Hypothalamus (tissue), 51 donors: Measurements from ENCODE around the gene GTF3C4.
"Not testable (repeated sequence)": the region's sequence is repeated elsewhere in the genome, so short reads cannot be mapped to it uniquely, and the experiment has no call there.

Experiments
- DNase-seq, 51 donors: peaks; one replicate each; lab custom pipeline; 2025; lab: John Stamatoyannopoulos, UW

The GTF3C4 gene

GRCh38 chr9:132694144-132694543 is 23.9 kb downstream of the GTF3C4 start:
- DNase-seq: no peak

GRCh38 chr9:132697230-132697629 is 27.0 kb downstream of the GTF3C4 start:
- DNase-seq: no peak

- no peak for DNase-seq
These were observed 28.7 kb downstream of the GTF3C4 start for GRCh38 chr9:132698989-132699388.

GRCh38 chr9:132699956-132700355 is 29.7 kb downstream of the GTF3C4 start:
- DNase-seq: no peak

GRCh38 chr9:132702254-132702653 is 32.0 kb downstream of the GTF3C4 start:
- no peak for DNase-seq

GRCh38 chr9:132703336-132703735 is 33.1 kb downstream of the GTF3C4 start:
- no peak for DNase-seq

- no peak for DNase-seq
These were observed 38.0 kb downstream of the GTF3C4 start for GRCh38 chr9:132708239-132708638.

GRCh38 chr9:132708769-132709430 is 38.6 kb downstream of the GTF3C4 start:
- no peak for DNase-seq

- no peak for DNase-seq
These were observed 40.1 kb downstream of the GTF3C4 start for GRCh38 chr9:132710333-132710732.

- DNase-seq: not testable (repeated sequence)
These were observed 40.9 kb downstream of the GTF3C4 start for GRCh38 chr9:132711152-132711551.

GRCh38 chr9:132711846-132712245 is 41.6 kb downstream of the GTF3C4 start:
- no peak for DNase-seq

GRCh38 chr9:132712753-132713152 is 42.5 kb downstream of the GTF3C4 start:
- DNase-seq: no peak

- no peak for DNase-seq
These were observed 45.7 kb downstream of the GTF3C4 start for GRCh38 chr9:132716007-132716406.

- DNase-seq: no peak
These were observed 47.2 kb downstream of the GTF3C4 start for GRCh38 chr9:132717326-132717945.

GRCh38 chr9:132718381-132718928 is 48.2 kb downstream of the GTF3C4 start:
- not testable (repeated sequence) for DNase-seq

GRCh38 chr9:132721661-132722060 is 51.4 kb downstream of the GTF3C4 start:
- no peak for DNase-seq

- no peak for DNase-seq
These were observed 52.4 kb downstream of the GTF3C4 start for GRCh38 chr9:132722564-132723065.

- DNase-seq: no peak
These were observed 53.5 kb downstream of the GTF3C4 start for GRCh38 chr9:132723809-132724208.

GRCh38 chr9:132725306-132725705 is 55.0 kb downstream of the GTF3C4 start:
- DNase-seq: no peak

GRCh38 chr9:132726576-132727130 is 56.4 kb downstream of the GTF3C4 start:
- DNase-seq: no peak

GRCh38 chr9:132728071-132728470 is 57.8 kb downstream of the GTF3C4 start:
- no peak for DNase-seq

GRCh38 chr9:132728497-132728896 is 58.2 kb downstream of the GTF3C4 start:
- no peak for DNase-seq
